Measurements from ENCODE around the gene SLC35E4. TPM values are rescaled to one million over a fixed set of nuclear protein-coding genes. Genes with fewer than 3 reads are reported as not detected.
A peak's percentile ranks its signal among the peaks of the same experiment; 100 is the strongest.
"Not testable (repeated sequence)": the region's sequence is repeated elsewhere in the genome, so short reads cannot be mapped to it uniquely, and the experiment has no call there.

Gene SLC35E4, protein sequence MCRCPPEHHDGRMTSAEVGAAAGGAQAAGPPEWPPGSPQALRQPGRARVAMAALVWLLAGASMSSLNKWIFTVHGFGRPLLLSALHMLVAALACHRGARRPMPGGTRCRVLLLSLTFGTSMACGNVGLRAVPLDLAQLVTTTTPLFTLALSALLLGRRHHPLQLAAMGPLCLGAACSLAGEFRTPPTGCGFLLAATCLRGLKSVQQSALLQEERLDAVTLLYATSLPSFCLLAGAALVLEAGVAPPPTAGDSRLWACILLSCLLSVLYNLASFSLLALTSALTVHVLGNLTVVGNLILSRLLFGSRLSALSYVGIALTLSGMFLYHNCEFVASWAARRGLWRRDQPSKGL
- 7.9 TPM for polyA plus RNA-seq (2013, experiment 1 of 2; ENCODE audit: insufficient read length)
- polyA plus RNA-seq (2013, experiment 2 of 2; ENCODE audit: insufficient read length): 4.1 TPM

DNA sequence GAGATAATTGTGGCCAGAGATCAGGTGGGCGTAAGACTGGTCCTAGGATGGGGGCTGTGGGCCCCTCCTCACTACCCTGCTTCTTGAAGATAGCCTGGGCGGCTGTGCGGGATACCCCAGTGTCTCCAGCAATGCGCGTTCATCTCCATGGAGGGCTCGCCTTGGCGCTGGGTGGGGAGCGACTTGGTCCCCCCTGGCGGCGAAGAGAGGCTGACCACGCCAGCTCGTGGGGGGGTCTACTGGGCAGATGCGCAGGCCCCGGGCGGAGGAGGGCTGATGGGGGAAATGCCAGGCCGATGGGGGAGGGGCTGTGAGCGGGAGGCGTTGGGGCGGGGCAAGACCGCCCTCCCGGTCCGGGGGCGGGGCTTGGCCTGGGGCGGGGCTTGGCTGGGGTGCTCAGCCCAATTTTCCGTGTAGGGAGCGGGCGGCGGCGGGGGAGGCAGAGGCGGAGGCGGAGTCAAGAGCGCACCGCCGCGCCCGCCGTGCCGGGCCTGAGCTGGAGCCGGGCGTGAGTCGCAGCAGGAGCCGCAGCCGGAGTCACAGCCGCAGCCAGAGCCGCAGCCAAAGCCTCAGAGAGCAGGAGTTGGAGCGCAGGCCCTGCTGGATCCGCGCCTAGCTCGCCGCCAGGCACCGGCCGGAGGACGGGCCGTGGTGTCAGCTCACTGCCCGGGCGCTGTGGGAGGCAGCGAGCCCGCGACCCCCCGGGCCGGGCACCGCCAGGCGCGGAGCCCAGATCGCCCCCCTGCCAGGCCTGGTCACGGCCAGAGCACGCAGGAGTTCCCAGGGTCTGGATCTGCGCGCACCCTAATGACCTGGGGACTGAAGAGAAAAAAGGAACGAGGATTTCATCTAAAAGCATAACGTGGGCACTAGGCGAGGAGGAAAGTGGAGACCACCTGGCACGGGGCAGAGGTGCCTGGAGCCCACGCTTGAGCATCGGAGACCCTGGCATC lies at the start of gene SLC35E4:
Gene SLC35E4 (plus strand): TSS at position 509 of the 953 bp plus-strand sequence. CDS start 670 bp downstream, outside the sequence.
- peak; percentile 89 for DNase-seq

DNA sequence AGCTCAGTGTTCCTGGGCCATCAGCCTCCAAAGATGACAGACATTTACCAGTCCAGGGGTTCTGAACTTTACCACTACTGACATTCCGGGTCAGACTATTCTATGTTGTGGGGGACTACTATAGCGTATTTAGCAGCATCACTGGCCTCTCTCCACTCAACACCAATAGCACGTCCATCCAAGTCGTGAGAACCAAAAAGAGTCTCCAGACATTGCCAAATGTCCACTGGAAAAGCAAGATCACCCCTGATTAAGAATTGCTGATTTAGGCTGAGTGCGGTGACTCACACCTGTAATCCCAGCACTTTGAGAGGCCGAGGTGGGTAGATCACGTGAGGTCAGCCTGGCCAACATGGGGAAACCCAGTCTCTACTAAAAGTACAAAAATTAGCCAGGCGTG lies 49.2 kb upstream of the SLC35E4 start:
- DNase-seq: no peak

DNA sequence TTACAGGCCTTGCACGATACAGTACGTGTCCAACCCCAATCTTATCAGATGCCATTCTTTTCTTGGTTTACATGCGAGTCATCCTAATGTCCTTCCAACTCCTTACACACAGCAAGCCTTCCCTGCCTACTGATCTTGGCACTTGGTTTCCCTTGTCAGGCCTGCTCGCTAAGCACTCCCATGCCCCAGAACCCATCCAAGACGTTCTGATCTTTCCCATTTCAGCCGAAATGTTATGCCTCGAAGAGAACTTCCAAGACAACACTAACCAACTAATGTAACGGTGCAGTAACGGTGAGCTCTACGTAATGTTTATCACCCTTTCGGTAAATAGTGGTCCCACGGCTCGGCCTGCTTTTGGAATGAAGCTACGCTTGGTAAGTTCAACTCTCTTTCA lies 44.4 kb upstream of the SLC35E4 start:
- DNase-seq: peak; percentile 24

DNA sequence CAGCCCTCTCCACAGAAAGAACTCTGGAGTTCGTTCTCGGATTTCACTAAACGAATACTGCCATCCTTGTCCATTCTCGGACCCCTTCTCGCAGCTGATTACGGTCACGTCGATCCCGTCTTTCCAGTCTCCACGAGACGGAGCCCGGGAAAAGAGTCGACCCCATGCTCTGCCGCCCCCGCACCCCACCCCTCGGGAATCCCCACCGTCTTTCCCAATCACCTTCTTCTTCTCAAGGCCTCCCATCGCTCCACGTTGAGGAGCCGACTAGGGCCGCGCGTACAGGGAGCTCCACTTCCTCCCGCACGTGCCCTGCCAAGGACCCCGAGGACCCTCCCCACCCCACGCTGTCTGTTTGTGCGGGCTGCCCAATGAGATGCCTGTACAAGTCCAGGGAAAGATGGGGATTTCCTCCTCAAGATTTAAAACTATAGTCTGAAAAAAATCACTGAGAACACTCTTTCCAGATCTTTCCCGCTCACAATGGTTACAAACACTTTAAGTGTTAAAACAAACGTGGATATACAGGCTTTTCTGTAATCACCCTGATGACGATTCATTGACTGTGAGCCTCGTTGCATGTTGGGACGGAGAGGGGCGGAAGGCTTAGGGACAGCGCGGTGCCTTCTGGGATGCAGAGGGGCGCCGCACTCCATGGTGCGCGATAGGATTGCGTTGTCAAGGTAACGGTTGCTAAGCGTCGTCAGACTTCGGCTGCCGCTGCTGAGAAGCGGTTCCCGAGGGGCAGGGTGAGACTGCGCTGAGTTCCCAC lies 43.8 kb upstream of the SLC35E4 start, which contains the start of gene PES1:
Gene PES1 (minus strand): TSS at position 323 of the 772 bp plus-strand sequence. CDS start 77 bp downstream, at position 246.
- peak; percentile 99 for DNase-seq

DNA sequence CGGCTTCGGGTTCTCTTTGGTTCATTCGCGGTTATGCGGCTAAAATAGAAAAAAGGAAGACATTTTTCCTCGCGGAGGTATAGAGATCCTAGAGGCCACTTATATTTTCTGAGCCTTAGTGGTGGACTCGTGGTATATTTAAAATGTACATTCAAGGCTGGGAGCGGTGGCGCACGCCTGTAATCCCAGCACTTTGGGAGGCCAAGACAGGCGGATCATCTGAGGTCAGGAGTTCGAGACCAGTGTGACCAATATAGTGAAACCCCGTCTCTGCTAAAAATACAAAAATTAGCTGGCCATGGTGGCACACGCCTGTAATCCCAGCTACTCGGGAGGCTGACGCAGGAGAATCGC lies 43.2 kb upstream of the SLC35E4 start:
- not testable (repeated sequence) for DNase-seq

DNA sequence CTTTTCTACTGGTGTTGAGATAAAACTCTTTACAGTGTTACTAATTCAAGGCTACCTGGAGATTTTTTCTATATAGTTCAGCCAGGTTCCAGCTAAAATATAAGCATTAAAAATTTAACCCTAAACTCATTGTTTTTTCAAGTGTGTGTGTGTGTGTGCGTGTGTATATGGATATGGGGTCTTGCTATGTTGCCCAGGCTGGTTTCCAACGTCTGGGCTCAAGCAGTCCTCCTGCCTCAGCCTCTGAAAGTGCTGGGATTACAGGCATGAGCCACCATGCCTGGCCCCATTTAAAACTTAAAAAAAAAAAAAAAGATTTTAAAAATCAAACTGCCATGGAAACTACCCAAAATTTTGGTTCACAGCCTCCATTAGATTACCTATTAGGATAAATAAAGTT lies 39.4 kb upstream of the SLC35E4 start:
- DNase-seq: no peak

DNA sequence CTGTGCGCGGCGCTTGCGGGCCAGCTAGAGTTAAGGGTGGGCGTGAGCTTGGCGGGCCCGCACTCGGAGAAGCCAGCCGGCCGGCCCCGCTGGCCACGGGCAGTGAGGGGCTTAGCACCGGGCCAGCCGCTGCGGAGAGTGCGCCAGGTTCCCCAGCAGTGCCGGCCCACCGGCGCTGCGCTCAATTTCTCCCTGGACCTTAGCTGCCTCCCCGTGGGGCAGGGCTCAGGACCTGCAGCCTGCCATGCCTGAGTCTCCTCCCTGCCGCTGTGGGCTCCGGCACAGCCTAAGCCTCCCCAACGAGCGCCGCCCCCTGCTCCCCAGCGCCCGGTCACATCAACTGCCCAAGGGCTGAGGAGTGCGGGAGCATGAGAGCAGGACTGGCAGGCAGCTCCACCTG lies 38.7 kb upstream of the SLC35E4 start:
- DNase-seq: no peak

DNA sequence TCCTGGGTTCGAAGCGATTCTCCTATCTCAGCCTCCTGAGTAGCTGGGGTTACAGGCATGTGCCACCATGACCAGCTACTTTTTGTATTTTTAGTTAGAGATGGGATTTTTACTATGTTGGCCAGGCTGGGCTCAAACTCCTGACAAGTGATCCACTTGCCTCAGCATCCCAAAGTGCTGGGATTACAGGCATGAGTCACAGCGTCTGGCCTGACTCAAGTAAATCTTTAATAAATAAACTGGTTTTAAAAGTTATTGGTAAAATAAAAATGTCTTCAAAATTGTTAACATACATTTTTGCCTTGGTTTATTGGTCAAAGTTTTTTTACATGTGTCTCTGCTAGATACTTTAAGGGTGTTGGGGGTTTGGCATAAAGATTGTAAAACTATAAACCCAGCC lies 36.6 kb upstream of the SLC35E4 start:
- no peak for DNase-seq

DNA sequence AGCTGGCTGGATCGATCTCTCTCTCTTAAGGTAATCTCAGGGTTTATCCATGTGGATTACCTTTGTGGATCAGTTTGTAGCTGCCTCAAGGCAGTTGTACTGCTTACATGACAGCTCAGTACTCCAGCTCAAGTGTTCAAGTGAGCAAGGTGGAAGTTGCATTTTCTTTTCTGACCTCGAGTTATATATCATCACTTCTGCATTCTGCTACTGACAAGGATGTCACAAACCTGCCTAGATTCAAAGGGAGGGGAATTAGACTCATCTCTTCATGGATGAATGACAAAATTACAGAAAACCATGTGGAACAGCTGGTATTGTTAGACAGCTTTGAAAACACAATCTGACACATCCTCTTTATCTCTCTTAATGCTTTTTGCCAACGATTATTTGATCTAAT lies 34.7 kb upstream of the SLC35E4 start:
- DNase-seq: no peak

DNA sequence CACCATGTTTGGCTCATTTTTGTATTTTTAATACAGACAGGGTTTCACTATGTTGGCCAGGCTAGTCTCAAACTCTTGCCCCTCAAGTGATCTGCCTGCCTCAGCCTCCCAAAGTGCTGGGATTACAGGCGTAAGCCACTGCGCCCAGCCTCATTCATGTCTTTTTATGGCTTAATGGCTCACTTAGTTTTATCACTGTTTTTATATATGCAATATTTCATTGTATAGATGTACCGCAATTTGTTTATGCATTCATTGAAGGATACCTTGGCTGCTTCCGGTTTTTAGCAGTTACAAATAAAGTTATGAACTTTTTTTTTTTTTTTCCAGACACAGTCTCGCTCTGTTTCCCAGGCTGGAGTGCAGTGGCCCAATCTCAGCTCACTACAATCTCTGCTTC lies 34.1 kb upstream of the SLC35E4 start:
- DNase-seq: no peak

DNA sequence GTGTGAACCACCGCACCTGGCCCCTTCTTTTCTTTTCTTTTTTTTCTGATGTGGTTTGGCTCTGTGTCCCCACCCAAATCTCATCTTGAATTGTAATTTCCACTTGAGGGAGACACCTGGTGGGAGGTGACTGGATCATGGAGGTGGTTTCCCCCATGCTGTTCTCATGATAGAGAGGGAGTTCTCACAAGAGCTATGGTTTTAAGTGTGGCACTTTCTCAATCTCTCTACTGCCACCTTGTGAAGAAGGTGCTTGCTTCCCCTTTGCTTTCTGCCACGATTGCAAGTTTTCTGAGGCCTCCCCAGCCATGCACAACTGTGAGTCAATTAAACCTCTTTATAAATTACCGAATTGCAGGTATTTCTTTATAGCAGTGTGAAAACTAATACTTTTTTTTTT lies 33.5 kb upstream of the SLC35E4 start:
- DNase-seq: peak; percentile 22

DNA sequence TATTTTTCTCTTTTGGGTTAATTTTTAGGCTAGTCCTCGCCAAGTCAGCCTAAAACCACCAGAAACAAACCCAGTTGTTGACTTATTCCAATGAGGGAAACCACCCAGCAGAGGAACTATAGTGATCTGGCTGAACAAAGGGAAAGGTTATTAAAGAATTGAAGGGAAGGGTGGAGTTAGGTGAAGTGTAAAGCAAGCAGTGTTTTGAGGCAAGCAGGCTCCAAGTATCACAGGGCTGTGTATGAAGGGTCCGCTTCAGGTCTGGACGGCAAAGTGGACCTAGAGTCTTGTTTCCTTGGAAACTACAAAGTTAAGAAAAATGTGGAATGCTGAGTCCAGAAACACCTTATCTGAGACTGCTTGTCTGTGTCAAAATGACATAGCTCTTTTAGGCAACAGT lies 31.8 kb upstream of the SLC35E4 start:
- no peak for DNase-seq

DNA sequence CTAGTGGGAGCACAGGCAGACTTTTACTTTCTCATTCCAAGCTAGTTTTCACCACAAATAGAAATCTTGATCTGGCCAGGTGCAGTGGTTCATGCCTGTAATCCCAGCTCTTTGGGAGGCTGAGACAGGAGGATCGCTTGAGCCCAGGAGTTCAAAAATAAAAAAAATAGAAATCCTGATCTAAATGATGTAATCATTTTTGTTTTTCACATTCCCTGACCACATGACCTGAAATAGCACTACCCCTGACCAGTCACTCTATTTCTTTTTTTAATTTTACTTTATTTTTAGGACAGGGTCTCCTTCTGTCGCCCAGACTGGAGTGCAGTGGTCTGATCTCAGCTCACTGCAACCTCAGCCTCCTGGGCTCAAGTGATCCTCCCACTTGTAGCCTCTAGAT lies 30.9 kb upstream of the SLC35E4 start:
- DNase-seq: no peak

DNA sequence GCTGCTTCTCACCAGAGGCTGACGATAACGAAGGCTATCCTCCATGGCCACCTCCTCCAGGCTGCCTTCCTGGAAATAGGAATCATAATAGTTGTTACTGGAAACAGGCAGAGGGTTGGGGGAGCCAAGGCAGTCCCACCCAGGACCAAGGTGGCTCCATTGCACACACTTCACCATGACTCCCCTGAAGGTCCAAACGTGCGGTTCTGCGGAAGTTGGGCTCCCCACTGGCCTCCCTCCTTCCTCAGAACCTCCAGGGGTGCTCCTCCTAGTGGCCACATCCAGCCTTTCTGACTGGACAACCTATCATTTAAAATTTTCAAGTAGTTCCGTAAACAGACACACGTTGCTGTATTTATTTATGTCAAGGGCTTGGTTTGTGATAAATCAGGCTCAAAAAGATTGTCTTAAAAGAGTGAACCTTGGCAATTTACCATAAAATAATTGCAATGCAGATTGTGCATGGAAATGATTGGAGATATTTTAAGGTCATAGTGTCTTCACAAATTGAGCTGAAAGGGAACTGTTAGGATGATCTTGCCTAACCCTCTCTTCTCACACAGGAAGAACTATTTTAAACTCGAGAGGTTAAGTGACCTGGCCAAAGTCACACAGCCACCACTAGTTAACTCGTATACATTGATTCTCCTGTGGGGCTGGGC lies 30.0 kb upstream of the SLC35E4 start:
- DNase-seq: peak; percentile 27

DNA sequence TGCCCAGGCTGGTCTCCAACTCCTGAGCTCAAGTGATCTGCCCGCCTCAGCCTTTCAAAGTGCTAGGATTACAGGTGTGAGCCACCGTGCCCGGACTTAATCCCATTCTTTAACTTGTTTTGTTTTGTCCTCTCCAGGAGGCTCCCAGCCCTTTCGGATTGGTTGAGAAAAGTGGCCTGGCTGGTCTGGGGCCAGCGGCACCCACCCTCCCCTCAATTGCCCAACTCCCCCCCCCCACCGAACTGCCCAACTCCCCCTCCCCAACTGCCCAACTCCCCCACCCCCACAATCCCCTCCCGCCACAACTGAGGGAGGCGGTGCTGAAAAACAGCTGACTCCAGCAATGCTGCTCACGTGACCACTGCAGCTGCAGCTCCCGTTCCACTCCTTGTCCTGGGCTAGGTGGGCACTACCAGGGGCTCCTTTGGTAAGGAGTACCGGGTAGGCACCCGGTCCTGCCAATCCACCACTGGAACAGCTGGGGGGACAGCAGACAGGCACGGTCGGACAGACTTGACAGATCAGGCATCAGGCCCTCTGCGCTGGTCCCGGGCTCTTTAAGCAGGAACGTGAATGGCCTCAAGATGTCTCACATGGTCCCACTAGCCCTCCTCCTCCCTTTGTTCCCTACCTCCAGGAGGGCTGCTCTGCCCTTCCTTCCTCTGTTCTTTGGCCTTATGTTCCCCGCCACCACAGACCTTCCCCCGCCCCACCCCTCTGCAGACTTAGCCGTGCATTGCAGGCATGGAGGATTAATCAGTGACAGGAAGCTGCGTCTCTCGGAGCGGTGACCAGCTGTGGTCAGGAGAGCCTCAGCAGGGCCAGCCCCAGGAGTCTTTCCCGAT lies 28.9 kb upstream of the SLC35E4 start, which contains the start of gene TCN2:
Gene TCN2 (plus strand): TSS at position 720 of the 845 bp plus-strand sequence. CDS start 158 bp downstream, outside the sequence.
- DNase-seq: peak; percentile 79

DNA sequence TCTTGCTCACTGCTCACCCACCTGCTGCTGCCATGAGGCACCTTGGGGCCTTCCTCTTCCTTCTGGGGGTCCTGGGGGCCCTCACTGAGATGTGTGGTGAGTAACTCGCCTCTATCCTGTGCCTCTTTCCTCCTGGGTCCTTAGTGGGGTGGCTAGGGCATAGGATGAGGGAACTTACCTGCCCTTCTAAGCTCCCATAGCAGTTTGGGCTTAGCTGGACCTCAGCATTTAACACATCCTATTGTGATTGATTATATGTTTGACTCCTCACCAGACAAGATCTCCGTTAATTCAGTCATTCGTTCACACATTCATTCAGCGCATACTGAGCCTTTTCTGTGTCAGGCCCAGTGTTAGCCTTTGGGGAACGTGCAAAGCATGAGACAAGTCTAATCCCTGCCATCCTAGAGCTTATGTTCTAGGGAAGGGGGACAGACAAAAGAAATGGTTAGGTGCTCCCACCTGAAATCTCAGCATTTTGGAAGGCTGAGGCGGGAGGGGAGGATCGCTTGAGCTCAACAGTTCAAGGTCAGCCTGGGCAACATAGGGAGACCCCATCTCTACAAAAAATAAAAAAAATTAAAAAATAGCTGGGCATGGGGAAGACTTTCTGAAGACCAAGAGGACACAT lies 28.2 kb upstream of the SLC35E4 start:
- DNase-seq: no peak

DNA sequence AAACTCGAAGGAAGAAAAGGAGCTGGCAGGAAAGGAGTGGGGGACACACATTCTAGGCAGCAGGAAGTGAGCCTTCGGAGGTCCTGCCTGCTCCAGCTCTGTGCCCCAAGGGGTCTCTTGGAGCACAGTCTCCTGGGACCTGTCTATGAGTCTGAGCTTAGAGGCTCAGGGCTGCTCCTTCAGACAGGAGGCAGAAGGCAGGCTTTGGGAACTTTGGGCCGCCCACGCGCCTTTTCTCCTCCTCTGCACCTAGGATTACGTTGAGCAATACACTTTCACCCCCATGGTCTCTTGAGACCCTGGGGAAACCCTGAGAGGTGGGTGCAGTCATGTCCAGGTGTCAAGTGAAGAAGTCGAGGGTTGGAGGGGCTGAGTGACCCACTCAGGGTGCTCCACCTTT lies 27.6 kb upstream of the SLC35E4 start:
- no peak for DNase-seq

DNA sequence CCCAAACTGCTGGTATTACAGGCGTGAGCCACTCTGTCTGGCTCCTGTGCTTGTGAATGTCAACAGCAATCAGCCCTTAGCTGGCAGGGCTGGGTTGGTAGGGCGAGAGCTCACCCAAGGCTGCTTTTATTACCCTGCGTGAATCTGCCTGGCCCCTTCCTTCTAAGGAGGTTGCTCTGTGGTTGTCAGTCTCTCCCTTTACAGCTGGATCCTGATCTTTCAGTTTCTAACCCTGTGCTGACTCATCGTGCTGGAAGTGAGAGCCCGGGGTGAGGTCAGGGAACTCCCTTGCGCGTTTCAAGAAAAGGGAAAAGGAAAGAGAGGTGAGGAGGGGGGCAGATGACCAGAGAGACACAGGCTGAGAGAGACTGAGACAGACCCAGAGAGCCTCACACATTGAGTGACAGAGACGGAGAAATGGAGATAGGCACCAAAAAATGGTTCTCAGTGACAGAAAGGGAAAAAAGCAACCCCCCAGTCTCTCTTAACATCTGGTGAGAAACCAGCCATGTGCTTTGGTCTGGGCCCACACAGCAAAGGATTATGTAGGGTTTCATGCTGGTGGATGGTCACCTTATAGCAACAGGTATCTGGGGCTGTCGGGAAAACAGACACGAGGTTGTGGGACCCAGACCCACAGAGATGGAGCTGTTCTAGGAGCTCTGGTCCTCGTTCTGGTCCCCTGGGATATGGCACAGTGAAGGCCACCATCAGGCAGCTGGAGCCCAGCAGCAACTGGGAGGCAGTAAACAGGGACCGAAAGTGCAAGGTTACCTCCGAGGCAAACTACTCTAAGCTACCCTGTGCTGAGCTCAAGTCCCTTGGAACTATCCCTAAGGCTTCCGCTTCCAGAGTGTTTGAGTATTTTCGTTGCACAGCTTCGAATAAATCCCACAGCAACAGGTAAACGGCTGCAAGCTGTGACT lies 26.1 kb upstream of the SLC35E4 start:
- peak; percentile 80 for DNase-seq

DNA sequence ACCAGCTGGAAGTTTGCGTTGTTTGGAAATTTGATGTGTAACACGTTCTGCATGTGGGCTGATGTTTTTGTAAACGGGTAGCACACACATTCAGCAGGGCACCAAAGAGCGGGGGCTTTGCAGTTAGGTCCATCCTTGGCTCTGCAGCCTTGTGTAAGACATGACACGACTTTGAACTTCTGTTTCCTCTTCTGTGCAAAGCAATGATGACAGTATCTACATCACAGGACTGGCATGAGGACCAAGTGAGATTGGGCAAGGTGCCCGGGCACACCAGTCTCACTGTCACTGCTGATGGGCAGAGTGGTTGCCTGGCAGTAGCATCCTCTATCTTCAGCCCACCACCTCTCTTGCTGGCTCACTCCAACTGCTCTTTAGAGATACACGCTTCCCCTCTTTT lies 25.3 kb upstream of the SLC35E4 start:
- DNase-seq: no peak

Measured in fibroblast of skin of back (primary cell).